Activated naive CD8-positive, alpha-beta T cell treated with anti-CD3 and anti-CD28 coated beads for 36 hours (primary cell): Measurements from ENCODE around the gene SMC3. TPM values are rescaled to one million over a fixed set of nuclear protein-coding genes. Genes with fewer than 3 reads are reported as not detected.
"Not testable (repeated sequence)": the region's sequence is repeated elsewhere in the genome, so short reads cannot be mapped to it uniquely, and the experiment has no call there.

ENCODE experiments used
- DNase-seq: peaks from one replicate; pipeline ENCODE4 v3.0.0; 2021
- H3K27ac Mint-ChIP-seq: one replicate; pipeline ENCODE4 v1.8.0; 2022; ENCODE audit warnings: mild to moderate bottlenecking, moderate library complexity, mixed read lengths
- H3K27me3 Mint-ChIP-seq: one replicate; pipeline ENCODE4 v1.8.0; 2022; ENCODE audit warnings: mild to moderate bottlenecking, mixed read lengths
- H3K36me3 Mint-ChIP-seq: one replicate; pipeline ENCODE4 v1.8.0; 2021; ENCODE audit warnings: mild to moderate bottlenecking, mixed read lengths
- H3K4me1 Mint-ChIP-seq: one replicate; pipeline ENCODE4 v1.8.0; 2021; ENCODE audit warnings: mixed read lengths
- H3K4me3 Mint-ChIP-seq: one replicate; pipeline ENCODE4 v1.8.0; 2022; ENCODE audit warnings: mild to moderate bottlenecking, moderate library complexity, mixed read lengths
- H3K9me3 Mint-ChIP-seq: one replicate; pipeline ENCODE4 v1.8.0; 2022; ENCODE audit warnings: mixed read lengths
- total RNA-seq, 2 experiments: library from RNA; stranded (reverse); gene quantifications; one replicate each; pipeline ENCODE4 v1.2.3, GENCODE V29; 2021

Gene SMC3
- total RNA-seq, 2 experiments from 2014 or later, result 75.6 to 76.5 TPM

DNA sequence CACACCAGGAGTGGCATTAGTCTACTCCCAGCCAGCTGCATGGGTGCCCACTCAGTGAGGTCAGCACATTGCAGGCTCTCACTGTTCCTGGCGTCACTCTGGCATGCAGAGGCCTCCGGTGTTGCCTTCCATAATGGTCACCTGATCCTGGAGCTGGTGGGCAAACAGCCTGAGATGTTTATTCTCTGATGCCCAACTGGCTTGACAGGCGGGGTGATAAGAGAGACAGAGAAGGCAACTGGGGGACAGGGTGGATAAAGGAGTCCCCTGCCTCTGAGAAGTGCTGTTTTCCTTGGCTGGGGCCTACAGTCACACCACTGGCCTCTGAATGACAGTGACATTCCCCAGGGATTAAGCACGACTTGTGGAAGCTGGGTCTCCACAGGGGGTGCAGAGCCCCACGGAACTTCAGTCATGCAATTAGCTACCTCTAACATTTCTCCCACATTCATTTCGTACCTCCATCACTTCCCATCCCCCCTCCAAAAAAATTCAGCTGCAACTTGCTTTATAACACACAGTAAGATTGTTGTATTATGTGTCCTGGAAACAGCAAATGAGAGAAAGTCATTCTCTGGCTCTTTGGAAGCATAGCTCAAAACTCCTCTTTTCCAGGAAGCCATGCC, 69.5 kb downstream of the SMC3 start:
- Mint-ChIP-seq H3K4me3 (no peak overlapping the region), H3K27me3 (peaks cover 49% of the 10 kb centered on the region), H3K9me3 (no peaks in the 10 kb centered on the region), H3K36me3 (no peaks in the 10 kb centered on the region), H3K4me1 (peaks cover 14% of the 10 kb centered on the region), H3K27ac (no peak overlapping the region)
- no peak for DNase-seq

DNA sequence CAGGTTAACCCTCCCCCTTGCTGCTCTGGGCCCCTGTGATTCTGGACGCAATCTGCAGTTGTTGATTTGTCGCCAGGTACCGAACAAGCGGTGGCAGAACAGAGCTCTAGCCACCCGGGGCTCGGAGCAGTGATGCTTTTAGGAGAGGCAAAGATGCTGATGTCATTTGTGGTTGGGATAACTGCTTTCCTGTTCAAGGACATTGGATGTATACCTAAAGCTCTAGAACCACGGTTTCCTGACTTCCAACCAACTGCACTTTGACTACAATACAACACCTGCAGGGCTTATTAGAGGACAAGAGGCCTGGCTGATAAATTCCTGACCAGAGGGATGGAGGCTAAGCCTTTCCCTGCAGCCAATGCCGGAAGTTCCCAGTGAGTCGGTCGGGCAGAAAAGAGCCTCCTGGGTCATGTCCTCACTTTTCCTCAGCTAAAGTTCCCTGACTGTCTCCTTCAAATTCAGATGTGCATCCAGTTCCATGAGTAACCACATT, 70.1 kb downstream of the SMC3 start:
- H3K27me3 Mint-ChIP-seq, result peaks cover 55% of the 10 kb centered on the region
- no peak overlapping the region for H3K4me3 Mint-ChIP-seq
- no peak for DNase-seq
- peaks cover under 1% of the 10 kb centered on the region for H3K36me3 Mint-ChIP-seq
- peaks cover 19% of the 10 kb centered on the region for H3K4me1 Mint-ChIP-seq
- no peak overlapping the region for H3K27ac Mint-ChIP-seq
- H3K9me3 Mint-ChIP-seq, result no peaks in the 10 kb centered on the region

DNA sequence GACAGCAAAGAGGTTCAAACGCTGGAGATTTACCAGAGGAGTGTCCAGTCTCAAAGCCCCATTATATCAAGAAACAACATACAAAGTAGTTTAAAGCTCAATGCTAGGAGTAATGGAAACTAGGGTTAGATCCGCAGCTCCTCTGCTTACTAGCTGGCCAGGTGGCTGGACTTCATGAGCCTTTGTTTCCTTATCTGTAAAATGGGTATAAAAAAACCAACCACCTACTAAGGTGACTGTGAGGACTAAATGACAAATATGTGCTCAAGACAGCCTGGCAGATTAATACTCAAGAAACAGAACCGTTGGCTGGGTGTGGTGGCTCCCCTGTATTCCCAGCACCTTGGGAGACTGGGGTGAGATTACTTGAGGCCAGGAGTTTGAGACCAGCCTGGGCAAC, 70.8 kb downstream of the SMC3 start:
- H3K4me3 Mint-ChIP-seq, result no peak overlapping the region
- H3K9me3 Mint-ChIP-seq, result no peaks in the 10 kb centered on the region
- H3K27ac Mint-ChIP-seq, result no peak overlapping the region
- no peak for DNase-seq
- peaks cover 26% of the 10 kb centered on the region for H3K4me1 Mint-ChIP-seq
- H3K36me3 Mint-ChIP-seq, result peaks cover 3% of the 10 kb centered on the region
- peaks cover 62% of the 10 kb centered on the region for H3K27me3 Mint-ChIP-seq

DNA sequence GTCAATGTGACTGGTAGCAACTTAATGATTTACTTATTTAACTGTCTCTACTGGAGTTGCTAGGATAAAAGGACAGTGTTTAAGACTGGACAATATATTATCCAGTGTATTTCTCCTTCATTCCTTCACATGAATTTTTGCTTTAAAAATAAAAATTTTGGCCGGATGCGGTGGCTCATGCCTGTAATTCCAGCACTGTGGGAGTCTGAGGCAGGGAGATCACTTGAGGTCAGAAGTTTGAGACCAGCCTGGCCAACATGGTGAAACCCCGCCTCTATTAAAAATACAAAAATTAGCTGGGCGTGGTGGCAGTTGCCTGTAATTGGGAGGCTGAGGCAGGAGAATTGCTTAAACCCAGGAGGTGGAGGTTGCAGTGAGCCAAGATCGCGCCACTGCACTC, 71.6 kb downstream of the SMC3 start:
- not testable (repeated sequence) for H3K4me3 Mint-ChIP-seq, H3K9me3 Mint-ChIP-seq, H3K27ac Mint-ChIP-seq, DNase-seq, H3K36me3 Mint-ChIP-seq
- Mint-ChIP-seq H3K27me3 (peaks cover 66% of the 10 kb centered on the region), H3K4me1 (peaks cover 27% of the 10 kb centered on the region)

GRCh38 chr10:110639858-110640257, 72.4 kb downstream of the SMC3 start:
- not testable (repeated sequence) for H3K36me3 Mint-ChIP-seq, H3K9me3 Mint-ChIP-seq, H3K27ac Mint-ChIP-seq, DNase-seq, H3K4me3 Mint-ChIP-seq
- peaks cover 68% of the 10 kb centered on the region for H3K27me3 Mint-ChIP-seq
- peaks cover 28% of the 10 kb centered on the region for H3K4me1 Mint-ChIP-seq

DNA sequence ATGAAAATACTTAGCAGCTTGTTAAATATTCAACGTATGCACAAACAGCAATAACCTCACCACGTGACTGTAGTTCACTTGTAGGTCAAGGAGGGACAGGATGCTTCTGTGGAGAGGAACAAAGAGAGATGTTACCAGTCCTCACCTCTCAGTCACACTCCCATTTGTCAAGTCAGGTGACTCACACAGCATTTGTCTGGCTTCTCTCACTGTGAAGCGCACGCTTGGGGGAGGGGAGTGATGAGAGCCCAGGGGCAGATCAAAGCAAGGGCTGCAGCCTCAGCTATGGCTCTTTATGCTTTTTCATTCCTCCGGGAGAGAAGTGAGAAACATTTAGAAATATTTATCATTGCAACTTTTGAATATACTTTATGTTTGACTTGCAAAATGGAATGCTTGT, 73.8 kb downstream of the SMC3 start:
- Mint-ChIP-seq H3K27me3 (peaks cover 74% of the 10 kb centered on the region), H3K36me3 (peaks cover 3% of the 10 kb centered on the region), H3K27ac (no peak overlapping the region), H3K4me3 (no peak overlapping the region), H3K4me1 (peaks cover 29% of the 10 kb centered on the region), H3K9me3 (no peaks in the 10 kb centered on the region)
- peak; percentile 56 for DNase-seq

DNA sequence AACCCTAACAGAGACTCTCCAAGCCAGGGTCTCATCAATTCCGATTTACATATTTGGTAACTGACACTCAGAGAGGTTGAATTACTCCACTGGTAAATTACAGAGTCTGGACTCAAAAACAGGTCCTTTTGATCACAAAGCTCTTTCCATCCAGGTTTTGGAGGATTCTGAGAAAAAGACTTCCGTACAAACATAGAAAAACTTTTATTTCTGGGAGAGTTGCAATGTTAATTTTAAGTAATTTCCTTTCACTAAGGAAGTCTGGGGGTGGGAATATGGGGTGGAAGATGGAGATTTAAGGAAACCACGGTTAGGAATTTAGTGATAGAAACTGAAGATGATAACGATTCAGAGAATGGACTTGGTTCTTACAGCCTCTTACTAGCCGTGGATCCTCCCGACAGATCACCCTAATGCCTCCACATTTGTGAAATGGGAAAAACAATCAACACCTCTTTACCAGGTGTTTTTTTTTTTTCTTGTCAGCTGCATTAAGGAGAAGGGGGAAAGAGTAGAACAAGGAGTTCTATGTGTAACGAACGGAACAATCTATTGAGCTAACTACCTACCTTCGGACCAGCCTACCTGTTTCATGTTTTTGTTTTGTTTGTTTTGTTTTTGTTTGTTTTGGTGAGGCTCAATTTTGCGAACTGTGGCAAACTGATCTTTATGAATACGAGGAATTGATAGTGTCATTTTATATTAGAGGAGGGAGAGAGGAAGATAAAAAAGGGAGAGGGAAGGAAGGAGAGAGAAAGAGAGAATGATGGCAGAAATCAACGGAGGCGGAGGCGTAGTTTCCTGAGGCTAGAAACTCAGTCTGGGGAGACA, 74.9 kb downstream of the SMC3 start:
- no peak overlapping the region for H3K27ac Mint-ChIP-seq
- peaks cover 78% of the 10 kb centered on the region for H3K27me3 Mint-ChIP-seq

DNA sequence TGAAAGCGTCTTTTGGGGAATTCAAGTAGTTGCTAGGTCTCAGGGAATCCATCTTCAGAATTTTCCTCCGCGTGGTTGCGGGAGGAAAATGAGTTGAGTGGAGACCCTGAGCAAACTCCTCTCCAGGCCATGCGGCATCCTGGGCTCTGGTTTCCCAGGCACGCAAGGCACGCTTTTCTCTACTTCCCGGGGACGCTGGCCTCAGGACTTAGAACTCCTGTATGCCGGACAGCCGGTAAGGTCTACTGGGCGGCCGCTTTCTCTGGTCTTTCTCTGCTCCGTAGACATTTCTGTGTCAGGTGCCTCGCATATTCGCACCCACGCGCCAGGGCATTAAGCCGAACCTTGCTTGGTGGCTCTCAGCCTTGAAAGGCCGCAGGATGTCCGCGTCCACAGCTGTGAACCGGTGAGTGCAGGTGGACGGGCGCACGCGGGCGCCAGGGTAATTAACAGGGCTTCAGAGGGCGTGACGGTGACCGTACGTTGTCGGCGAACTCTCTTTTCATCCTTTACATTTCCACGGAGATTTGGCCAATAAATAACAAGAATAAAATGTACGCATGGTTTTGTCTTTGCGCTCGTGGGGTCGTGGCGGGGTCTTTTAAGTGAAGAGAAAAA, 75.6 kb downstream of the SMC3 start:
- Mint-ChIP-seq H3K36me3 (peaks cover 3% of the 10 kb centered on the region), H3K27ac (no peak overlapping the region), H3K9me3 (no peaks in the 10 kb centered on the region), H3K4me3 (peak overlapping the region; percentile 75), H3K4me1 (peaks cover 29% of the 10 kb centered on the region), H3K27me3 (peaks cover 78% of the 10 kb centered on the region)
- no peak for DNase-seq

More for the DNA sequence above, 74.9 kb downstream of the SMC3 start:
- no peak for DNase-seq
- Mint-ChIP-seq H3K36me3 (peaks cover 3% of the 10 kb centered on the region), H3K4me1 (peaks cover 29% of the 10 kb centered on the region), H3K4me3 (peak overlapping the region; percentile 62), H3K9me3 (no peaks in the 10 kb centered on the region)

GRCh38 chr10:110643653-110644597, 76.4 kb downstream of the SMC3 start, which contains the start of gene RBM20:
Gene RBM20 (plus strand): TSS chr10:110644336. CDS start chr10:110644455, 119 bp downstream.
- no peaks in the 10 kb centered on the region for H3K9me3 Mint-ChIP-seq
- no peak within 1 kb of the TSS for H3K27ac Mint-ChIP-seq
- peaks cover 29% of the 10 kb centered on the region for H3K4me1 Mint-ChIP-seq
- peak within 1 kb of the TSS; percentile 75 for H3K4me3 Mint-ChIP-seq
- peaks cover 79% of the 10 kb centered on the region for H3K27me3 Mint-ChIP-seq
- H3K36me3 Mint-ChIP-seq, result peaks cover 3% of the 10 kb centered on the region
- DNase-seq, result peak; percentile 34

DNA sequence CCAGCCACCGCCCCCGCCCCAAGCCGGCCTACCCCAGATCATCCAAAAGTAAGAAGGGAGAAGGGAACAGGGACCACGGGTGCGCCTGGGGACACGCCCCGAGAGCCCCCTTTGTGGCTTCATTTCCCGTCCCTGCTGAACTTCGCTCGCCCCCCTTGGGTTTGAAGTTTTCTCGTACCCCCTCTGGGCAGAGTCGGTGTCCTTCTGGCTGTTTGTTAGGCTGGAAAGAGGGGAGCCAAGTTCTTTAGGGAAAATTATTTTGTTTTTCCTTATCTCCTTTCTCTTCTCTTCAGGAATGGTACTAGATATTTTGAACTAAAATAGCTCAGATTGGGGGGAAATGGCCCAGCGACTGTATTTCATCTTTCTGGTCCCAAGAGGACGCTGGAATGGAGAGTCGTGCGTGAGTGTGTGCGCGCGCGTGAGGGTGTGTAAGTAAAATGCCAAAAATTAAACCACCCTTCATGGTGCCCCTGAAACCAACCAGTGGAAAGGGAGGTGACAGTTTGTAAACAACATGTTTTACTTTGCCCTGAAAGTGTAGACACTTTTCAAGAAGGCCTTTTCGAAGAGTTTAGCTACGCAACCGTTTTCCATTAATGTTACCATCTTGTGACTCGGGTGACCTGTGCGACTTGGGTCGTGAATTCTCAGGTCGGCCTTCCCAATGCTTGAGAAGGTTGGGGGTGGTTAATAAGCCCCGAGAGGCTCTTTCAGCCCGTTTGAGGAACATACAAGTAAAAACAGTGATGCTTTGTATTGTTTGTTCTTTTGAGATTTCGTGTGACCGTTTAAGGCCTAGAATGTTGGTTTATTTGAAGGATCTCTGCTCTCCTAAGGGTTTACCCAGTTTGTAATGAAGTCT, 77.3 kb downstream of the SMC3 start:
- peaks cover 3% of the 10 kb centered on the region for H3K36me3 Mint-ChIP-seq
- peaks cover 81% of the 10 kb centered on the region for H3K27me3 Mint-ChIP-seq
- H3K4me1 Mint-ChIP-seq, result peaks cover 33% of the 10 kb centered on the region
- DNase-seq, result no peak
- H3K9me3 Mint-ChIP-seq, result no peaks in the 10 kb centered on the region
- H3K27ac Mint-ChIP-seq, result no peak overlapping the region
- H3K4me3 Mint-ChIP-seq, result peak overlapping the region; percentile 62

- Mint-ChIP-seq H3K9me3 (no peaks in the 10 kb centered on the region), H3K27ac (no peak overlapping the region), H3K36me3 (peaks cover 3% of the 10 kb centered on the region), H3K4me3 (no peak overlapping the region), H3K27me3 (peaks cover 82% of the 10 kb centered on the region), H3K4me1 (peaks cover 39% of the 10 kb centered on the region)
- no peak for DNase-seq
These were observed 79.1 kb downstream of the SMC3 start for GRCh38 chr10:110646417-110647135.

- peaks cover 39% of the 10 kb centered on the region for H3K4me1 Mint-ChIP-seq
- H3K27ac Mint-ChIP-seq, result no peak overlapping the region
- no peak for DNase-seq
- no peaks in the 10 kb centered on the region for H3K9me3 Mint-ChIP-seq
- H3K4me3 Mint-ChIP-seq, result no peak overlapping the region
- peaks cover 3% of the 10 kb centered on the region for H3K36me3 Mint-ChIP-seq
- peaks cover 77% of the 10 kb centered on the region for H3K27me3 Mint-ChIP-seq
These were observed 79.6 kb downstream of the SMC3 start for GRCh38 chr10:110647136-110647430.

- H3K27ac Mint-ChIP-seq, result no peak overlapping the region
- peaks cover 35% of the 10 kb centered on the region for H3K4me1 Mint-ChIP-seq
- no peaks in the 10 kb centered on the region for H3K36me3 Mint-ChIP-seq
- no peaks in the 10 kb centered on the region for H3K9me3 Mint-ChIP-seq
- no peak overlapping the region for H3K4me3 Mint-ChIP-seq
- DNase-seq, result no peak
- peaks cover 72% of the 10 kb centered on the region for H3K27me3 Mint-ChIP-seq
These were observed 81.3 kb downstream of the SMC3 start for GRCh38 chr10:110648692-110649346.
